IMR-90 (cell line): ENCODE results near the gene RUNX3. TPM values are rescaled to one million over a fixed set of nuclear protein-coding genes. Genes with fewer than 3 reads are reported as not detected.

Experiments
- ATAC-seq: fragments of 200-7000 bp; cut with Tn5 transposase; 2 replicates; pipeline ENCODE4 v1.9.1; 2020; ENCODE audit warnings: low read depth, mild to moderate bottlenecking, moderate library complexity
- BruUV-seq: library from RNA; stranded (reverse); fragments of 400-500 nt; replicated peaks from 2 replicates; lab custom pipeline; 2021; lab: Mats Ljungman, UMichigan
- CTCF ChIA-PET: fragments of 300-600 bp; formaldehyde crosslinking; extraction: SDS; loops from one replicate; lab custom pipeline; 2021; ENCODE audit warnings: antibody characterized with exemption; lab: Yijun Ruan, JAX
- POLR2A ChIA-PET: fragments of 300-600 bp; sonication (Branson Sonifier 250); formaldehyde crosslinking; loops from one replicate; lab custom pipeline; 2022; ENCODE audit warnings: antibody characterized with exemption; ENCODE audit not compliant: unreplicated experiment; lab: Charles Lee
- DNase-seq: peaks from one replicate; pipeline ENCODE4 v3.0.0; 2013
- H2AFZ ChIP-seq: replicated peaks from 2 replicates; pipeline ENCODE3; 2013; ENCODE audit warnings: low read length, mild to moderate bottlenecking; ENCODE audit not compliant: poor library complexity
- H2AK5ac ChIP-seq: 2 replicates; pipeline ENCODE4 v1.6.1; 2013; ENCODE audit warnings: low read depth, low read length, inconsistent platforms
- H2AK9ac ChIP-seq: replicated peaks from 2 replicates; pipeline ENCODE3; 2013; ENCODE audit warnings: mild to moderate bottlenecking, low read depth, low read length, moderate library complexity; ENCODE audit not compliant: poor library complexity
- H2BK120ac ChIP-seq: 2 replicates; pipeline ENCODE4 v1.6.1; 2013; ENCODE audit warnings: low read depth, low read length, inconsistent platforms
- H2BK15ac ChIP-seq: 3 replicates; pipeline ENCODE4 v1.6.1; 2013; ENCODE audit warnings: low read depth, low read length, inconsistent platforms
- H2BK20ac ChIP-seq: 2 replicates; pipeline ENCODE4 v1.6.1; 2013; ENCODE audit warnings: low read depth, mild to moderate bottlenecking, inconsistent platforms, low read length, moderate library complexity
- H2BK5ac ChIP-seq: 2 replicates; pipeline ENCODE4 v1.6.1; 2013; ENCODE audit warnings: mild to moderate bottlenecking, low read depth, low read length, inconsistent platforms; ENCODE audit not compliant: poor library complexity, severe bottlenecking
- H3K14ac ChIP-seq: replicated peaks from 2 replicates; pipeline ENCODE4 v1.6.1; 2013; ENCODE audit warnings: low read depth, low read length, inconsistent platforms
- H3K18ac ChIP-seq: 2 replicates; pipeline ENCODE4 v1.6.1; 2013; ENCODE audit warnings: low read depth, low read length, control low read depth
- H3K23ac ChIP-seq: 2 replicates; pipeline ENCODE4 v1.6.1; 2013; ENCODE audit warnings: low read depth, low read length, inconsistent platforms
- H3K27ac ChIP-seq: 2 replicates; pipeline ENCODE4 v1.5.1; 2013; ENCODE audit warnings: mild to moderate bottlenecking, control low read depth, low read length; ENCODE audit not compliant: insufficient read depth
- H3K27me3 ChIP-seq: 2 replicates; pipeline ENCODE4 v1.6.1; 2013; ENCODE audit warnings: low read length; ENCODE audit not compliant: control insufficient read depth, insufficient read depth
- H3K36me3 ChIP-seq: 2 replicates; pipeline ENCODE4 v1.6.1; 2013; ENCODE audit warnings: low read length, mixed read lengths; ENCODE audit not compliant: control insufficient read depth, insufficient read depth
- H3K4ac ChIP-seq: 2 replicates; pipeline ENCODE4 v1.6.1; 2013; ENCODE audit warnings: low read depth, low read length, inconsistent platforms
- H3K4me1 ChIP-seq: 2 replicates; pipeline ENCODE4 v1.6.1; 2013; ENCODE audit warnings: low read length, mixed read lengths; ENCODE audit not compliant: control insufficient read depth, insufficient read depth
- H3K4me2 ChIP-seq: 2 replicates; pipeline ENCODE4 v1.6.1; 2013; ENCODE audit warnings: low read depth, mild to moderate bottlenecking, control low read depth, low read length, moderate library complexity
- H3K4me3 ChIP-seq: 2 replicates; pipeline ENCODE4 v1.5.1; 2013; ENCODE audit warnings: low read depth, mild to moderate bottlenecking, control low read depth, low read length, moderate library complexity; ENCODE audit not compliant: insufficient read depth
- H3K56ac ChIP-seq: 2 replicates; pipeline ENCODE4 v1.6.1; 2013; ENCODE audit warnings: low read length, inconsistent platforms; ENCODE audit not compliant: insufficient read depth; ENCODE audit errors: extremely low read depth
- H3K79me1 ChIP-seq, 2 experiments: 2 replicates each; pipeline ENCODE4 v1.6.1; 2013; ENCODE audit warnings: low read length in 2 of 2, inconsistent platforms in 1 of 2, low read depth in 1 of 2
- H3K9ac ChIP-seq: 2 replicates; pipeline ENCODE4 v1.6.1; 2013; ENCODE audit warnings: low read depth, low read length, control low read depth
- H3K9me1 ChIP-seq: 2 replicates; pipeline ENCODE4 v1.6.1; 2013; ENCODE audit warnings: low read length, inconsistent platforms; ENCODE audit not compliant: insufficient read depth
- H3K9me3 ChIP-seq: 2 replicates; pipeline ENCODE4 v1.6.1; 2013; ENCODE audit warnings: low read length; ENCODE audit not compliant: control insufficient read depth, insufficient read depth
- H4K20me1 ChIP-seq: 2 replicates; pipeline ENCODE4 v1.6.1; 2013; ENCODE audit warnings: low read length, inconsistent platforms; ENCODE audit not compliant: insufficient read depth
- H4K5ac ChIP-seq: 2 replicates; pipeline ENCODE4 v1.6.1; 2013; ENCODE audit warnings: mild to moderate bottlenecking, low read depth, low read length, control low read depth
- H4K8ac ChIP-seq, 2 experiments: 2 replicates each; pipeline ENCODE4 v1.6.1; 2013; ENCODE audit warnings: low read depth in 2 of 2, low read length in 2 of 2, control low read depth in 1 of 2, inconsistent platforms in 1 of 2
- H4K91ac ChIP-seq: 2 replicates; pipeline ENCODE4 v1.6.1; 2013; ENCODE audit warnings: low read depth, low read length, inconsistent platforms; ENCODE audit not compliant: insufficient read depth
- BHLHE40 ChIP-seq: fragments of 150-350 bp; IDR thresholded peaks from 2 replicates; pipeline ENCODE4 v1.6.1; 2016; ENCODE audit warnings: mild to moderate bottlenecking, low read depth, low read length
- CEBPB ChIP-seq: IDR thresholded peaks from 2 replicates; pipeline ENCODE4 v1.6.1; 2012; ENCODE audit warnings: low read depth, low read length, improper control_type of control experiment
- CHD1 ChIP-seq: IDR thresholded peaks from 2 replicates; pipeline ENCODE4 v1.6.1; 2012; ENCODE audit warnings: low read depth, low read length, improper control_type of control experiment
- ELK1 ChIP-seq: fragments of 150-350 bp; IDR thresholded peaks from 2 replicates; pipeline ENCODE4 v1.6.1; 2016; ENCODE audit warnings: low read depth, mild to moderate bottlenecking, low read length, moderate library complexity, borderline replicate concordance
- MAFK ChIP-seq: IDR thresholded peaks from 2 replicates; pipeline ENCODE4 v1.6.1; 2012; ENCODE audit warnings: low read depth, low read length, improper control_type of control experiment
- MAZ ChIP-seq: IDR thresholded peaks from 2 replicates; pipeline ENCODE4 v1.6.1; 2012; ENCODE audit warnings: low read depth, mild to moderate bottlenecking, low read length, improper control_type of control experiment, moderate library complexity, borderline replicate concordance
- MXI1 ChIP-seq: IDR thresholded peaks from 2 replicates; pipeline ENCODE4 v1.6.1; 2012; ENCODE audit warnings: low read depth, mild to moderate bottlenecking, low read length, moderate library complexity, borderline replicate concordance
- NFE2L2 ChIP-seq: fragments of 150-350 bp; IDR thresholded peaks from 2 replicates; pipeline ENCODE4 v1.6.1; 2016; ENCODE audit warnings: low read depth, mild to moderate bottlenecking, low read length
- POLR2A ChIP-seq: IDR thresholded peaks from 2 replicates; pipeline ENCODE4 v1.6.1; 2012; ENCODE audit warnings: mild to moderate bottlenecking, low read depth, low read length
- RAD21 ChIP-seq: IDR thresholded peaks from 2 replicates; pipeline ENCODE4 v1.6.1; 2012; ENCODE audit warnings: low read length, improper control_type of control experiment
- RCOR1 ChIP-seq: IDR thresholded peaks from 2 replicates; pipeline ENCODE4 v1.6.1; 2012; ENCODE audit warnings: mild to moderate bottlenecking, low read length, improper control_type of control experiment; ENCODE audit not compliant: insufficient replicate concordance
- RFX5 ChIP-seq: IDR thresholded peaks from 2 replicates; pipeline ENCODE4 v1.8.0; 2012; ENCODE audit warnings: low read depth, mild to moderate bottlenecking, low read length, moderate library complexity
- SMC3 ChIP-seq: fragments of 150-350 bp; IDR thresholded peaks from 2 replicates; pipeline ENCODE4 v1.6.1; 2016; ENCODE audit warnings: low read depth, mild to moderate bottlenecking, antibody characterized with exemption, low read length, moderate library complexity
- USF2 ChIP-seq: fragments of 150-350 bp; IDR thresholded peaks from 2 replicates; pipeline ENCODE4 v1.6.1; 2017; ENCODE audit warnings: mild to moderate bottlenecking, antibody characterized with exemption, low read length, low read depth
- WGBS, 2 experiments: methylation state at CpG; one replicate each; pipeline versions ENCODE4 v1.1.5 to v1.1.7; 2013; ENCODE audit warnings: missing lambda C conversion rate in 2 of 2; ENCODE audit not compliant: insufficient read length in 1 of 2; ENCODE audit errors: extremely low coverage in 2 of 2; 5-methylcytosine and 5-hydroxymethylcytosine counted together
- dilution Hi-C: fragments of 300-500 bp; cut with HindIII; formaldehyde crosslinking; loops from one replicate; pipeline ENCODE4 v1.14.3; 2018; ENCODE audit warnings: low sequenced_read_pairs; ENCODE audit not compliant: unreplicated experiment
- in situ Hi-C: fragments of 300-500 bp; cut with MboI; formaldehyde crosslinking; loops from 3 replicates; pipeline ENCODE4 v1.14.3; 2019; ENCODE audit warnings: low sequenced_read_pairs, inconsistent platforms, mixed read lengths
- intact Hi-C: fragments of 100-400 bp; cut with micrococcal nuclease; formaldehyde crosslinking; loops from 2 replicates; pipeline ENCODE4 v1.10.0; 2022
- polyA plus RNA-seq, 3 experiments: library from polyadenylated mRNA; depleted of rRNA; stranded (reverse); fragments of >200 nt; gene quantifications; 2 replicates each; pipeline ENCODE4 v1.2.3, GENCODE V29; 2012; ENCODE audit warnings: low replicate concordance in 1 of 3
- total RNA-seq: library from RNA; depleted of rRNA; stranded (reverse); fragments of >200 nt; gene quantifications from 2 replicates; pipeline ENCODE4 v1.2.3, GENCODE V29; 2012
- TF ChIP-seq, protein P1 (sequence below): conservative IDR thresholded peaks from 2 replicates; pipeline ENCODE4 v1.5.1; 2012; ENCODE audit warnings: mild to moderate bottlenecking, low read depth, low read length, improper control_type of control experiment

Gene RUNX3
- total and polyA plus RNA-seq, 2 of the 4 experiments (the other 2 are of a cell fraction): 0.07 TPM; not detected in 1

GRCh38 chr1:24963099-24963872 lies 33.2 kb upstream of the RUNX3 start:
- Histone ChIP-seq H3K4me2 (no peak overlapping the region), H3K4ac (0 out of 2 replicates have a peak overlapping the region, but pooled peaks have one; percentile 13), H4K20me1 (no peaks in the 10 kb centered on the region), H2BK5ac (no peak overlapping the region), H4K8ac (no peak overlapping the region), H3K56ac (no peak overlapping the region), H2BK20ac (peak overlapping the region; percentile 5; the same call in 1 of the 2 replicates), H3K79me1 (no peaks in the 10 kb centered on the region), H3K14ac (no peak overlapping the region), H2BK120ac (peak overlapping the region; percentile 8; the same call in 1 of the 2 replicates), H2BK15ac (no peak overlapping the region), H3K4me3 (no peak overlapping the region), H2AFZ (peak overlapping the region; percentile 10), H3K36me3 (no peaks in the 10 kb centered on the region), H3K4me1 (no peaks in the 10 kb centered on the region; the same call in 1 of the 2 replicates), H4K91ac (peak overlapping the region; percentile 61), H2AK5ac (peak overlapping the region; percentile 43), H3K27me3 (peaks cover 14% of the 10 kb centered on the region; the same call in 1 of the 2 replicates), H2AK9ac (no peak overlapping the region), H3K9me3 (no peaks in the 10 kb centered on the region), H3K23ac (no peak overlapping the region; the same call in 1 of the 2 replicates), H3K9ac (no peak overlapping the region), H3K27ac (no peak overlapping the region), H4K5ac (no peak overlapping the region), H3K9me1 (peaks cover 4% of the 10 kb centered on the region; the same call in 1 of the 2 replicates), H3K18ac (no peak overlapping the region)
- no TSS peak for BruUV-seq
- dilution Hi-C loops: no loop called here
- ChIA-PET CTCF (no interaction called here), POLR2A (no interaction called here)
- in situ Hi-C loops: no loop called here
- DNase-seq (no peak), ATAC-seq (no peak)
- 61% methylated on average over 5 of the region's 9 CpGs; no CpG with 5 or more reads in 1 of the 2 experiments for WGBS, 2 experiments
- intact Hi-C loops: no loop called here
- TF ChIP-seq RAD21 (no peak), USF2 (no peak), CEBPB (no peak), POLR2A (no peak), SMC3 (no peak), ELK1 (no peak), MXI1 (no peak), RCOR1 (no peak), MAZ (no peak), MAFK (no peak), BHLHE40 (no peak), RFX5 (no peak), CHD1 (no peak), NFE2L2 (no peak)
- TF ChIP-seq, protein P1, sequence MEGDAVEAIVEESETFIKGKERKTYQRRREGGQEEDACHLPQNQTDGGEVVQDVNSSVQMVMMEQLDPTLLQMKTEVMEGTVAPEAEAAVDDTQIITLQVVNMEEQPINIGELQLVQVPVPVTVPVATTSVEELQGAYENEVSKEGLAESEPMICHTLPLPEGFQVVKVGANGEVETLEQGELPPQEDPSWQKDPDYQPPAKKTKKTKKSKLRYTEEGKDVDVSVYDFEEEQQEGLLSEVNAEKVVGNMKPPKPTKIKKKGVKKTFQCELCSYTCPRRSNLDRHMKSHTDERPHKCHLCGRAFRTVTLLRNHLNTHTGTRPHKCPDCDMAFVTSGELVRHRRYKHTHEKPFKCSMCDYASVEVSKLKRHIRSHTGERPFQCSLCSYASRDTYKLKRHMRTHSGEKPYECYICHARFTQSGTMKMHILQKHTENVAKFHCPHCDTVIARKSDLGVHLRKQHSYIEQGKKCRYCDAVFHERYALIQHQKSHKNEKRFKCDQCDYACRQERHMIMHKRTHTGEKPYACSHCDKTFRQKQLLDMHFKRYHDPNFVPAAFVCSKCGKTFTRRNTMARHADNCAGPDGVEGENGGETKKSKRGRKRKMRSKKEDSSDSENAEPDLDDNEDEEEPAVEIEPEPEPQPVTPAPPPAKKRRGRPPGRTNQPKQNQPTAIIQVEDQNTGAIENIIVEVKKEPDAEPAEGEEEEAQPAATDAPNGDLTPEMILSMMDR: no peak
